ENCODE data around the gene KRTAP21-2.
"Not testable (repeated sequence)": the region's sequence is repeated elsewhere in the genome, so short reads cannot be mapped to it uniquely, and the experiment has no call there.

The KRTAP21-2 gene

GRCh38 chr21:30747159-30747558 is at the start of gene KRTAP21-2:
Gene KRTAP21-2 (minus strand): TSS chr21:30747259. CDS start chr21:30747202, 57 bp downstream.
- DNase-seq, result no peak

GRCh38 chr21:30793581-30794314 is 46.7 kb upstream of the KRTAP21-2 start:
- DNase-seq, result no peak

GRCh38 chr21:30779249-30779648 is 32.2 kb upstream of the KRTAP21-2 start:
- no peak for DNase-seq

GRCh38 chr21:30769724-30770431 is 22.8 kb upstream of the KRTAP21-2 start:
- no peak for DNase-seq

DNA sequence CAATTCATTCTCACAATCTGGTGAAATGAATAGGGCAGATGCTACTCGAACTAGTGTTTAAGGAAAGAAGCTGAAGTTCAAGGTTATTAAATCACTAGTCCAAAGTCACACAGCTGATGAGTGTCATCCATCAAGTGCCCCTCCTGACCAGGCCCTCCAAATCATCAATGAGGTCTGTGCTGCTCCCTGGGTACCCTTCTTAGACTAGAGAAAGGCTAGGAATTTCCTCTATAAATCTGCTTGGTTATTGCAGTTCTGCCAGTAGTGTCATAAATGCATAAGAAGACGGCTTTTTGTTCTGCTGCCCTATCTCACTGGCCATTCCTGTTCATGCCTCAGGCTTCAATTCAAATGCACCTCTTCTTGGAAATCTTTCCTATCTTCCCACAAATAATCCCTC is 13.7 kb upstream of the KRTAP21-2 start:
- no peak for DNase-seq

GRCh38 chr21:30758306-30758705 is 11.2 kb upstream of the KRTAP21-2 start:
- no peak for DNase-seq

GRCh38 chr21:30755328-30755727 is 8.3 kb upstream of the KRTAP21-2 start, which contains the start of gene KRTAP21-1:
Gene KRTAP21-1 (minus strand): TSS chr21:30755428. CDS start chr21:30755378, 50 bp downstream.
- not testable (repeated sequence) for DNase-seq

- DNase-seq, result no peak
Measured at GRCh38 chr21:30740462-30740861, 6.6 kb downstream of the KRTAP21-2 start.

- no peak for DNase-seq
Measured at GRCh38 chr21:30733026-30733425, 14.0 kb downstream of the KRTAP21-2 start.

DNA sequence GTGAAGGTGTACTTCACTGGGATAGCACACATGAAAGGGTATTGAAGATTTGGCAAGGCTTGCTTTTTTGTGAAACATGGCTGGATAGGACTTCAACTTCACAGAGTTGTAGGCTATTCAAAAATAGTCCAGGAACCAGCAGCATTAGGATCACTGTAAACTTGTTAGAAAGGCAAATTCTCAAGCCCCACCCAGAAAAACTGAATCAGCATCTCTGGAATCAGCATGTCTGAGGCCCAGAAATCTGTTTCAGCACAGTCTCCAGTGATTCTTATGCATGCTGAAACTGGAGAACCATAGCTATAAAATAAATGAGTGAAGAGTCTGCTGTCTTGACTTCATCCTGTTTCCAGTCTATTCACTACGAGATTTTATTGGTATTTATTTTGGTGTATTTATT is 20.3 kb downstream of the KRTAP21-2 start:
- DNase-seq, result no peak

- DNase-seq, result no peak
Measured at GRCh38 chr21:30719401-30719800, 27.7 kb downstream of the KRTAP21-2 start.

- DNase-seq, result no peak
Measured at GRCh38 chr21:30718239-30718909, 28.7 kb downstream of the KRTAP21-2 start, which contains the start of gene KRTAP21-3. Gene KRTAP21-3 (minus strand): TSS chr21:30718777. CDS start chr21:30718759, 18 bp downstream.

DNA sequence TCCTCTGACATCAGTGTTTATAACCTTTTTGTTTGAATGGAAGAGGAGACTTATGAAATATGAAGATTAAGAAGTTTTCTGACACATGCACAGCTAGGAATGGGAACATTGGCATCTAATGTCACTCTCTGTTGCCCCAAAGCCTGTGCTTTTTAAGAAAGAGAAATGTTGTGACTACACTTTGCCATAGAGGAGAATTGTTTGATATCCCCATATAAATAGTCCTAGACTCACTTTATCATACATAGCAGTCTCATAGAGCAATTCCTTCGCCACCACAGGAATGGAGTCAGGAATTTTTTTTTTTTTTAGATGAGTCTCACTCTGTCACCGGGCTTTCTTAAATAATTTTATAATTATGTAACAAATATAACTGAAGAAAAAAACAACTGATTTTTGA is 30.0 kb downstream of the KRTAP21-2 start:
- no peak for DNase-seq

DNA sequence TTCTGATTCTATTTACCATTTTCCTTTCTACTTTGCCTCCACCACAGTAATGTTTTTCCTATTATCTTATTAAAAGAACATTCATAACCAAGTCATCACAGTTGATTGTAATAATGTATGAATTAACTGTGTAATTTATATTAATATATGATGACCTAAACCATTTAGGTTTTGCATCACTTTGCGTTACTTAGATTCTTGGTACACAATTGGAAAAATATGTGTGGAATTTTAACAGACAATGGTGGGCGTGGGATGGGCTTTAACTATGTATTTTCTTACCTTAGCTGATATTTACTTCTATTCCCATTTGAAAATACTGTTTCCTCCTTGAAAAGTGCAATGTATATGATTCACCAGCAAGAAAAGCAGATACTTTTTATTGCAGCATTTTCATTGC is 32.1 kb downstream of the KRTAP21-2 start:
- no peak for DNase-seq

DNA sequence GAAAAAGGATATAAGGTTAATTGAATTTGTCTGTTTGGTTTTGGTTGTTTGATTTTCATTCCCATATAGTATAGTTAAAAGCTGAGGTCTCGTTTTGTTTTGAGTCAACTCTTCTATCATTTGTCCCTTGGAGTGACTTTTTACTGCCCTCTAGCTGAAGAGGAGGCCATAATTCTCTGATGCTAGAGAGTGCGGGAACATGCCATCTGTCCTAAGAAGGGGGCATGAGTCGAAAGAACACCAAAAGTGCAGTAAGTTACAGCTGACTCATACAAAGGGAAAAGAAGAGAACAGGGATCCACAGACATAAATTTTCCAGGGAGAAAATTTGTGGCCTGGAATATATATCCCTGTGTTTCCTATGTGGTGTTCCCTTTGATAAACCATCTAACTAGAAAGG is 32.6 kb downstream of the KRTAP21-2 start:
- DNase-seq, result no peak

DNA sequence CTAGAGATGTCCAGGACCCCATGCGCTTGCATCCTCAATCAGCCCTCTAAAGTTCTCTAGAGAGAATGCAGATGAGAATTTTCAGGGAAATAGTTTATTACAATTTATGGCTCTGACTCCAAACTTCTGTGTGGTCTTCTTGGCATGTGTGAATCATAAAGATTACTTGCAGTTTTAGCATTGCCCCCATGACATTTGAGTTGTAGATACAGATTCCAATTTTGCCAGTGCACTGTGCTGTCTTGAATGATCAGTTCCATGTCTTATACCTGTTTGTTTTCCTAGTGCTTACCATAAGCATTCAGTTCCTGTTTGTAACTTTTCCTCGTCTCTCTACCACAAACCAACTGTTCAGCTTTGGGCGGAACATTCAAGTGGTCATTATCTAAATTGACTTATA is 33.3 kb downstream of the KRTAP21-2 start:
- no peak for DNase-seq

DNA sequence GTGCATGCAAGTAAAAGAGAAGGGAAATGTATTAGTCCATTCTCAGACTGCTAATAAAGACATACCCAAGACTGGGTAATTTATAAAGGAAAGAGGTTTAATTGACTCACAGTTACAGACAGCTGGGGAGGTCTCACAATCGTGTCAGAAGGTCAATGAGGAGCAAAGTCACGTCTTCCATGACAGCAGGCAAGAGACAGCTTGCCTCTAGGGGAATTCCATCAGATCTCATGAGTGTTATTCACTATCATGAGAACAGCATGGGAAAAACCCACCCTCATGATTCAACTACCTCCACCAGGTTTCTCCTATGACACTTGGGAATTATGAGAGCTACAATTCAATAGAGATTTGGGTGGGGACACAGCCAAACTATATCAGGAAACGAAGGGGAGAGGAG is 36.6 kb downstream of the KRTAP21-2 start:
- no peak for DNase-seq

GRCh38 chr21:30707409-30707808 is 39.6 kb downstream of the KRTAP21-2 start:
- DNase-seq, result no peak
